Thyroid gland (tissue), 4 donors: ENCODE data around the gene PDS5A.

ENCODE experiments used
- CTCF ChIP-seq, 6 experiments: fragments of 200-600 bp in 3 of 6; fragments of 450-650 bp in 3 of 6; sonication (generic) in 3 of 6; IDR thresholded peaks; one replicate each; pipeline ENCODE4 v1.5.1; 2016 to 2019; ENCODE audit warnings: antibody characterized with exemption in 6 of 6, mild to moderate bottlenecking in 2 of 6, inconsistent platforms in 1 of 6, moderate library complexity in 1 of 6
- POLR2A ChIP-seq, 2 donors: fragments of 450-650 bp; IDR thresholded peaks; one replicate each; pipeline ENCODE4 v1.6.1; 2017; ENCODE audit warnings: antibody characterized with exemption in 2 of 2, mild to moderate bottlenecking in 2 of 2, moderate library complexity in 1 of 2

GRCh38 chr4:39821951-39822350 lies 155.8 kb downstream of the PDS5A start:
- TF ChIP-seq CTCF (IDR thresholded peaks at IDR 0.05) (no peak), POLR2A (IDR thresholded peaks at IDR 0.05) (no peak)
